RWPE1 (cell line): Measurements from ENCODE around the gene ZNF541.

Experiments
- CTCF ChIA-PET: fragments of 350-600 bp; sonication (Branson Sonifier 250); formaldehyde crosslinking; extraction: SDS; loops from one replicate; lab custom pipeline; 2021; lab: Yijun Ruan, JAX
- POLR2A ChIA-PET: fragments of 400-600 bp; formaldehyde crosslinking; extraction: SDS; loops from one replicate; lab custom pipeline; 2020; ENCODE audit warnings: antibody characterized with exemption; ENCODE audit not compliant: low non-redundant PET; lab: Yijun Ruan, JAX
- DNase-seq: peaks from one replicate; pipeline ENCODE4 v3.0.0; 2012; ENCODE audit warnings: low spot score
- H3K27ac ChIP-seq: fragments of 450-650 bp; 2 replicates; pipeline ENCODE4 v1.5.1; 2017
- TF ChIP-seq, protein P1 (sequence below): fragments of 450-650 bp; conservative IDR thresholded peaks from 2 replicates; pipeline ENCODE4 v1.5.1; 2017; ENCODE audit warnings: low read depth, mild to moderate bottlenecking

ZNF541 gene

DNA sequence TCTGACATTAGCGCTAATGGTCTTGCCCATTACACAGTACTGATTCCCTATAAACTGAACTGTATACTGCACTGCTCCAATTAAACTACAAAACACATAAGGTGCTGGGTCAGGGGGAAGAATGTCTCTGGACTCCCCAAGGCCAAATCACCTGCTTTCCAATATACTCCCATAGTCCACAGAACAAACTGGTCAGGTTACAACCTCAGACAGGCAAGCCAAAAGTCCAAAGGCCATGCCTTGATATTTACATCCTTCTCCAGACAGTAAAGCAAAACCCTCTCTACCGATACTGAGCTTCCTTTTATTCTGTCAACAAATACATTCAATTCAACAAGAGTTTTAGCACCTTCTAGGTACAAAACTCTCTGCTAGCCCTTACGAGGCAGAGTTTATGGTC is 8.9 kb downstream of the ZNF541 start:
- DNase-seq: no peak
- H3K27ac ChIP-seq: no peak overlapping the region
- CTCF ChIA-PET: no interaction called here
- TF ChIP-seq, protein P1, sequence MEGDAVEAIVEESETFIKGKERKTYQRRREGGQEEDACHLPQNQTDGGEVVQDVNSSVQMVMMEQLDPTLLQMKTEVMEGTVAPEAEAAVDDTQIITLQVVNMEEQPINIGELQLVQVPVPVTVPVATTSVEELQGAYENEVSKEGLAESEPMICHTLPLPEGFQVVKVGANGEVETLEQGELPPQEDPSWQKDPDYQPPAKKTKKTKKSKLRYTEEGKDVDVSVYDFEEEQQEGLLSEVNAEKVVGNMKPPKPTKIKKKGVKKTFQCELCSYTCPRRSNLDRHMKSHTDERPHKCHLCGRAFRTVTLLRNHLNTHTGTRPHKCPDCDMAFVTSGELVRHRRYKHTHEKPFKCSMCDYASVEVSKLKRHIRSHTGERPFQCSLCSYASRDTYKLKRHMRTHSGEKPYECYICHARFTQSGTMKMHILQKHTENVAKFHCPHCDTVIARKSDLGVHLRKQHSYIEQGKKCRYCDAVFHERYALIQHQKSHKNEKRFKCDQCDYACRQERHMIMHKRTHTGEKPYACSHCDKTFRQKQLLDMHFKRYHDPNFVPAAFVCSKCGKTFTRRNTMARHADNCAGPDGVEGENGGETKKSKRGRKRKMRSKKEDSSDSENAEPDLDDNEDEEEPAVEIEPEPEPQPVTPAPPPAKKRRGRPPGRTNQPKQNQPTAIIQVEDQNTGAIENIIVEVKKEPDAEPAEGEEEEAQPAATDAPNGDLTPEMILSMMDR: no peak
- POLR2A ChIA-PET: no interaction called here

DNA sequence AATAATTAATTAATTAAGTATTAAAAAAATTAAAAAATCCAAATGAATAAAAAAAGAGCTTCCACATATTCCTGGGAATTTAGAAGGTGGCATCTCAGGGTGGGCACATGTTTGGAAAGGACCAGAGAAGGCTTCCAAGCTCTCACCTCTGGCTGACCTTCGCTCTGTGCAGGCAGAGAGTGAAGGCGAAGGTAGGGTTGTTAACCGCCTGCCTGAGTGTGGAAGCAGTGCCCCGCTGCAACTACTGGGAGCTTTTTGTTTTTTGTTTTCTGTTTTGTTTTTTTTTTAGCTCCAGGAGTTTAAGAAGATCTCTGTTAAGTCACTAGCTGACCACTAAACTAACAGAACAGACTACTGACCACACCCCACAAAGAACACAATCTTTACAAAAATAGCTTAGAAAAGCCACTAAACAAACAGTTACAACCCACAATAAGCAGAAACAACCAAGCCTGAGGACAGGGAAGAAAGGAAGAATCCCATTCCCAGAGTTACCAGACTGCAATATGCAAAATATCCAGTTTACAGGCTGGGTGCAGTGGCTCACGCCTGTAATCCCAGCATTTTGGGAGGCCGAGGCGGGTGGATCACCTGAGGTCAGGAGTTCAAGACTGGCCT is 11.4 kb downstream of the ZNF541 start:
- POLR2A ChIA-PET: no interaction called here
- H3K27ac ChIP-seq: no peak overlapping the region

DNA sequence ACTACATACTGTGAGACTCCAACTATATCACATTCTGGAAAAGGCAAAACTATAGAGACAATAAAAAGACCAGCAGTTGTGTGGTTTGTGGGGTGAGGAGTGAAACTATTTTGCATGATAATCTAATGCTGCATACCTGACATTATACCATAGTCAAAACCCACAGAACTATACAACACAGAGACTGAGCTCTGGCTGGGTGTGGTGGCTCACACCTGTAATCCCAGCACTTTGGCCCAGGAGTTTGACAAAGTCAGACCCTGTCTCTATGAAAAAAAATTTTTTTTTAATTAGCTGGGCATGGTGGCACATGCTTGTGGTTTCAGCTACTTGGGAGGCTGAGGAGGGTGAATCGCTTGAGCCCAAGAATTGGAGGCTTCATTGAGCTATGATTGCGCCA is 11.9 kb downstream of the ZNF541 start:
- no peak overlapping the region for H3K27ac ChIP-seq
- CTCF ChIA-PET: interaction anchor here (0.6 kb wide), 1 partner anchor 13 kb away, joined by 5 read pairs; no protein-coding TSS in a partner anchor
- POLR2A ChIA-PET: no interaction called here
- DNase-seq: no peak
- TF ChIP-seq, protein P1: no peak

More for the DNA sequence above, 11.4 kb downstream of the ZNF541 start:
- CTCF ChIA-PET: interaction anchor here (0.5 kb wide), 1 partner anchor 43 kb away, joined by 3 read pairs; no protein-coding TSS in a partner anchor
- DNase-seq: no peak
- TF ChIP-seq, protein P1: no peak

DNA sequence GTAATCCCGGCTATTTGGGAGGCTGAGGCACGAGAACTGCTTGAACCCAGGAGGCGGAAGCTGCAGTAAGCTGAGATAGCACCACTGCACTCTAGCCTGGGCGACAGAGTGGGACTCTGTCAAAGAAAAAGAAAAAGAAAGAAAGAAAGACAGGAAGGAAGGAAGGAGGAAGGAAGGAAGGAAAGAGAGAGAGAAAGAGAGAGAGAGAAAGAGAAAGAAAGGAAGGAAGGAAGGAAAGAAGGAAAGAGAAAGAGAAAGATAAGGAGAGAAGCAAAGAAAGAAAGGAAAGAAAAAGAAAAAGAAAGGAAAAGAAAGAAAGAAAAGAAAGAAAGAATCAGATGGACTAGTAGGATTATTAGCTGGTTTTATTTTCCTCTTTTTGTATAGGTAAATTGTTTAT is 22.8 kb downstream of the ZNF541 start:
- POLR2A ChIA-PET: no interaction called here
- no peak for DNase-seq
- TF ChIP-seq, protein P1: no peak
- CTCF ChIA-PET: interaction anchor here (0.7 kb wide), 1 partner anchor 32 kb away, joined by 3 read pairs; no protein-coding TSS in a partner anchor
- no peak overlapping the region for H3K27ac ChIP-seq

DNA sequence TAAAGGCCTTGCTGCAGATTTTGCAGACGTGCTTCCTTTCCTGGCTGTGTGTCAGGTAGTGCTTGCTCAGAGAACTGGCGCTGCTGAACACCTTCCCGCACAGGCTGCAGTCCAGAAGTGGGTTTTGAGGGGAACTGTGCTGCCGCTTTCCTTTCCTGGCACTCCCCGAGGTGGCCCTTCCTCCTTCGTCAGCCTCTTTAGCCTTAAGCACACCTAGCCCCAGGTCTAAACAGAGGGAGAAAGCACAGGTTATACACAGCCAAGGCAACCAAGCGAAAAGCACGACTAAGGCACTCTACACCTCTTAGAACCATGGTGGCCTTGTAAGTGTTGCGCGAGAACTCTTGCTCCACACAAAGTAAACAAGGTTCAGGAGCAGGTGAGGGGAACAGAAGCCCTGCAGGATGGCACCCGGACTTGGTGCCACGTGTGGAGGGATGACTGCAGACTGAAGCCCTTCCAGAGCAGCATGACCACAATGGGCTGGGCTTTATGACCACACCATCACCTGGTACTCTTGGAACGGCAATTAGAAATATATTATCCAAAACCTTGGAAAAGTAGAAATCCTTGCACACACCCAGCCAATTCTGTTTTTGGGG is 23.6 kb downstream of the ZNF541 start:
- ChIA-PET CTCF (no interaction called here), POLR2A (no interaction called here)
- H3K27ac ChIP-seq: no peak overlapping the region
- TF ChIP-seq, protein P1: no peak
- DNase-seq: no peak

DNA sequence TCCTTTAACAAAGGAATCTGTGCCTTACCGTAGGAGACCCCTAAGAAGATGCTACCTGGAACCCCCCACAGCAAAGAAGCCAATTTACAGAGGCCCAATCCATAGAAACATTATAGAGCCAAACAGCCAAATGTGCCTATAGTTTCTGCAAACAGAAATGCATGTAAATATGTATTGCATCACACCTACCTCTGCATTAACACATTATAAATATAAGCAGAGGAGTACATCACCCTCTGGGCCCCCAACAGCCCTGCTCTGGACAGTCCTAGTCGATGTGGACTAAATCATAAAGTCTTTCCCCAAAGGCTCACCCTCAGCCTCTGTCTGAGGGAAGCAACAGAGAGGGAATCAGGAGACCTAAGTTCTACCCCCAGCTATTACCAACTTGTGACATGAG is 25.7 kb downstream of the ZNF541 start:
- no peak overlapping the region for H3K27ac ChIP-seq
- CTCF ChIA-PET: interaction anchor here (0.6 kb wide), 1 partner anchor 18 kb away, joined by 3 read pairs; no protein-coding TSS in a partner anchor
- no peak for DNase-seq
- POLR2A ChIA-PET: no interaction called here
- TF ChIP-seq, protein P1: no peak
